Panc1 (cell line): ENCODE results near the gene CALU. TPM values are rescaled to one million over a fixed set of nuclear protein-coding genes. Genes with fewer than 3 reads are reported as not detected.

Experiments
- ATAC-seq: fragments of 200-7000 bp; cut with Tn5 transposase; 2 replicates; pipeline ENCODE4 v1.9.1; 2020; ENCODE audit warnings: mild to moderate bottlenecking, moderate library complexity
- BruUV-seq: library from RNA; stranded (reverse); fragments of 400-500 nt; replicated peaks from 2 replicates; lab custom pipeline; 2021; lab: Mats Ljungman, UMichigan
- CTCF ChIA-PET: fragments of 300-600 bp; sonication (Branson Sonifier 250); formaldehyde crosslinking; loops from one replicate; lab custom pipeline; 2022; ENCODE audit warnings: antibody characterized with exemption; lab: Charles Lee
- POLR2A ChIA-PET: fragments of 300-600 bp; sonication (Branson Sonifier 250); formaldehyde crosslinking; loops from one replicate; lab custom pipeline; 2022; ENCODE audit warnings: antibody characterized with exemption; lab: Charles Lee
- DNase-seq: peaks from one replicate; pipeline ENCODE4 v3.0.0-alpha.2; 2010; ENCODE audit warnings: low read depth, low spot score
- H3K27ac ChIP-seq: 2 replicates; pipeline ENCODE4 v1.5.1; 2011; ENCODE audit warnings: mild to moderate bottlenecking, low read length, inconsistent platforms
- H3K27me3 ChIP-seq: fragments of 200-500 bp; sonication (Bioruptor generic); 2 replicates; pipeline ENCODE4 v1.6.0; 2014; ENCODE audit warnings: low read length, inconsistent platforms; ENCODE audit not compliant: control insufficient read depth, insufficient read depth
- H3K36me3 ChIP-seq: fragments of 200-500 bp; sonication (Bioruptor generic); 2 replicates; pipeline ENCODE4 v1.5.1; 2014; ENCODE audit warnings: inconsistent platforms, mild to moderate bottlenecking, low read length, moderate library complexity; ENCODE audit not compliant: control insufficient read depth, insufficient read depth
- H3K4me1 ChIP-seq: 2 replicates; pipeline ENCODE4 v1.5.1; 2011; ENCODE audit warnings: inconsistent platforms, mild to moderate bottlenecking, low read length, moderate library complexity; ENCODE audit not compliant: control insufficient read depth, insufficient read depth
- H3K4me3 ChIP-seq, 2 experiments: 2 replicates each; pipeline ENCODE4 v1.5.1; 2011 to 2012; ENCODE audit warnings: low read depth in 2 of 2, low read length in 2 of 2, mild to moderate bottlenecking in 2 of 2, inconsistent platforms in 1 of 2, moderate library complexity in 1 of 2
- H3K9me3 ChIP-seq: fragments of 200-500 bp; sonication (Bioruptor generic); 2 replicates; pipeline ENCODE4 v1.5.1; 2014; ENCODE audit warnings: low read depth, mild to moderate bottlenecking, inconsistent platforms, low read length, moderate library complexity; ENCODE audit not compliant: control insufficient read depth, insufficient read depth
- CTCF ChIP-seq: fragments of 450-650 bp; IDR thresholded peaks from 2 replicates; pipeline ENCODE4 v1.5.1; 2017; ENCODE audit warnings: mild to moderate bottlenecking
- POLR2AphosphoS5 ChIP-seq: IDR thresholded peaks from 2 replicates; pipeline ENCODE4 v1.6.1; 2012; ENCODE audit warnings: mild to moderate bottlenecking, low read depth, low read length, moderate library complexity
- REST ChIP-seq, 2 experiments: IDR thresholded peaks; 2 replicates each; pipeline ENCODE4 v1.6.1; 2011 to 2012; ENCODE audit warnings: low read depth in 2 of 2, control low read depth in 1 of 2, low read length in 1 of 2, mild to moderate bottlenecking in 1 of 2, moderate library complexity in 1 of 2; ENCODE audit not compliant: insufficient read depth in 1 of 2
- SIN3A ChIP-seq: IDR thresholded peaks from 2 replicates; pipeline ENCODE4 v1.6.1; 2012; ENCODE audit warnings: low read depth, mild to moderate bottlenecking, low read length, moderate library complexity, borderline replicate concordance; ENCODE audit not compliant: insufficient read depth
- TCF7L2 ChIP-seq: IDR thresholded peaks from 2 replicates; pipeline ENCODE4 v1.6.1; 2011; ENCODE audit warnings: mild to moderate bottlenecking, low read depth, low read length, inconsistent platforms
- in situ Hi-C: cut with HindIII; loops from 2 replicates; pipeline ENCODE4 v1.10.0; 2016; ENCODE audit warnings: low sequenced_read_pairs, low pct_unique_long_range_greater_than_20kb
- intact Hi-C: fragments of 100-400 bp; cut with micrococcal nuclease; formaldehyde crosslinking; loops from one replicate; pipeline ENCODE4 v1.10.0; 2022; ENCODE audit not compliant: unreplicated experiment
- total RNA-seq: library from RNA; stranded (reverse); gene quantifications from one replicate; pipeline ENCODE4 v1.2.1, GENCODE V29; 2021; ENCODE audit not compliant: unreplicated experiment

CALU gene
- total RNA-seq, 1 experiment from 2014 or later = 210 TPM

- POLR2A ChIA-PET = no interaction called here
- Histone ChIP-seq H3K9me3 (no peaks in the 10 kb centered on the region), H3K4me1 (no peaks in the 10 kb centered on the region), H3K36me3 (no peaks in the 10 kb centered on the region), H3K27me3 (peaks cover 7% of the 10 kb centered on the region), H3K27ac (no peak overlapping the region), H3K4me3 (no peak overlapping the region)
- TF ChIP-seq SIN3A (no peak), REST (IDR thresholded peaks at IDR 0.05; ENCODE audit: insufficient read depth in 1 of 2, low read depth in 2 of 2, low read length in 1 of 2) (no peak), CTCF (no peak), TCF7L2 (no peak), POLR2AphosphoS5 (no peak)
- ATAC-seq (no peak), DNase-seq (no peak)
- intact Hi-C loops = no loop called here
- in situ Hi-C loops = no loop called here
- CTCF ChIA-PET = no interaction called here
- BruUV-seq = no TSS peak
These were observed 71.8 kb downstream of the CALU start for GRCh38 chr7:128810997-128811396.

- H3K36me3 ChIP-seq = no peaks in the 10 kb centered on the region
- H3K4me3 ChIP-seq = no peak overlapping the region
- no peaks in the 10 kb centered on the region for H3K4me1 ChIP-seq
- H3K9me3 ChIP-seq = no peaks in the 10 kb centered on the region
- no peak for TF ChIP-seq REST (IDR thresholded peaks at IDR 0.05; ENCODE audit: insufficient read depth in 1 of 2, low read depth in 2 of 2, low read length in 1 of 2)
- no peak for TF ChIP-seq CTCF
- TF ChIP-seq POLR2AphosphoS5 = no peak
- TF ChIP-seq SIN3A = no peak
- no peak for TF ChIP-seq TCF7L2
- ChIA-PET POLR2A (no interaction called here), CTCF (no interaction called here)
- DNase-seq (no peak), ATAC-seq (no peak)
- in situ Hi-C loops (no loop called here), intact Hi-C loops (no loop called here)
- no peak overlapping the region for H3K27ac ChIP-seq
- no TSS peak for BruUV-seq
- peaks cover 12% of the 10 kb centered on the region for H3K27me3 ChIP-seq
These were observed 72.7 kb downstream of the CALU start for GRCh38 chr7:128811631-128812430.
